GM19324 (cell line): Measurements from ENCODE around the gene EMP1.
"Not testable (repeated sequence)": the region's sequence is repeated elsewhere in the genome, so short reads cannot be mapped to it uniquely, and the experiment has no call there.

Experiments
- ATAC-seq: cut with Tn5 transposase; IDR thresholded peaks from one replicate; pipeline ENCODE4 v1.9.1; 2021; ENCODE audit warnings: mild to moderate bottlenecking, moderate library complexity; ENCODE audit not compliant: unreplicated experiment, low FRiP score

EMP1 gene

DNA sequence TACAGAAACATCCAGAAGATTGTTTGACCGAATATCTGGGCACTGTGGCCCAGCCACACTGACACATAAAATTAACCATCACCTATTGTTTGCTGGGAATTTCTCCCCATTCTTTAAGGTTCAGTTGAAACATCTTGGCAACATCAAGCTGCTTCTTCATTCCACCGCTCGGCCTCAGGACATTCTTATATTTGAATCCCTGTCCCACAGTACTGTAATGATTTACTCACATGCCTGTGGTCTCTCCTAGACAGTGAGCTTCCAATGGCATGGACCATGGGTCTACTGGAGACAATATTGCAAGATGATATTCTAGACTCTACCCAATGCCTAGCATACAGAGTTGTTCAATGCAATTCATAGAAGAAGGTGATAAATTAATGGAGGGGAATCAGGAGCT, 56.1 kb downstream of the EMP1 start:
- ATAC-seq: no peak

DNA sequence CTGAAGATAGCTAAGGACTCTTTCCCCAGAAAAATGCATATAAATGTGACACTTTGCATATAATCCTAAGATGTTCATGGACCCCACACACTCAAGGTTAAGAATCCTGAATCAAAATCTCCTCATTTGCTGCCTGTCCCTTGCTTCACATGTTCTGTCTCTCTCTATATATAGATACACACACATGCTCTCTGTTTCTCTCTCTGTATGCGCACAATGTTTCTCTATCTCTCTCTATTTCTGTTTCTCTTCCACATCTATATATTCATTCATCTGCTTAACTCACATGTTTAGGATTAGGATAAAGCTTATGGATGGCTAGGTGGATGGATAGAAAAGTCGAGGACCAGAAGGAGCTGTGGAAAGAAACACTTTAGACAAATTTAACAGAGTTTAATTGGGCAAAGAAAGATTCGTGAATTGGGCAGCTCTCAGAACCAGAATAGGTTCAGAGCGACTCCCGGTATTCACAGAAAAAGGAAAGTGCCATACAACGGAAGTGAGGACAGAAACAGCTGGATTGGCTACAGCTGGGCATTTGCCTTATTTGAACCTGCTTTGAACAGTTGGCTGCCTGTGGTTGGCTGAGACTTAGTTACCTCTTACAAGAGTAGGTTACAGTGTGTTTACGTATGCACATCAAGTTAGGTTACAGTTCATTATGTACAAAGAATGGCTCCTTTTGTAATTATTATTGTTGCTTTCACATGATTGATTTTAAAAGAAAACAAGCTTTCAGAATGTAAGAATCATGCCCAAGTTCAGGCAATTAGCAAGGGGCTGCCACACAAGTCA, 57.6 kb downstream of the EMP1 start:
- ATAC-seq: no peak

DNA sequence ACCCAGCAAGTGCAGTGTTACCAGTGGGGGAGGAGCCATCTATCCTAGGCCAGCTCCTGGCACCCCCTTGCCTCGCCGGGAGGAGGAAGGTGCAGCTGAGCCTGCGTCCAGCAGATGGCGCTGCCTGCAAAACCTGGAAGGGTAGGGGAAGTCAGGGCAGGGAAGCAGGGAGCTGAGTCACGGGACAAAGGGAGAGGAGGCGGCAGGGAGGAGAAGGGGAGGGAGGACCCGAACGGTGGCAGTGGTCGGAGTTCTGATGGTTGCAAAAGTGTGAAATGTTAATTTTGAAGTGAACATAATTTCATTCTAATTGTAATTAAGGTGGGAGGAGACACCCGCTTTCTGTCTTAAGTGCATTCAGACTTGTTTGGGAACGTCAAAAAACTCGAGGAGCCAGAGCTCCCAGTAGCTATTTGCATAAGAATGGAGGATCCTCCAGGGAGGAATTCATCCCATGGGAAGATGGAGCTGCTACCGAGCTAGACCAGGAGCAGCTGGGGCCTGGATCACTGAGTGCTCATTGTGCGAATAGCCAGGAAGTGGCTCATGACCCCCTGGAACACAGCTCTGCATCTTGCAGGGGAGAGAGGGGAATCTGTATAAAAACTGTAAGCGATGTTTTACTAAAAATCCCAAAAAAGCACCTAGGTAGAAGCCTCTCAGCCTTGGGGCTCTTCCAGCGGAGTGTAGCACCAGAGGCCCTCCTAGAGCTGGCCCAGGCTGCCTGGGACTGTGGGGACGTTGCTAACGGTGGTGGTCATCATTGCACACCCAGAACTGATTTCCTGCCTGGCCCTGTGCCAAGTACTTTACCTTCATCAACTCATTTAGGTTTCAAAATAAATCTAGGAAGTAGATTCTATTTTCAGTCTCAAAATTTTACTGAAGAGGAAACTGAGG, 59.5 kb downstream of the EMP1 start:
- ATAC-seq: no peak

DNA sequence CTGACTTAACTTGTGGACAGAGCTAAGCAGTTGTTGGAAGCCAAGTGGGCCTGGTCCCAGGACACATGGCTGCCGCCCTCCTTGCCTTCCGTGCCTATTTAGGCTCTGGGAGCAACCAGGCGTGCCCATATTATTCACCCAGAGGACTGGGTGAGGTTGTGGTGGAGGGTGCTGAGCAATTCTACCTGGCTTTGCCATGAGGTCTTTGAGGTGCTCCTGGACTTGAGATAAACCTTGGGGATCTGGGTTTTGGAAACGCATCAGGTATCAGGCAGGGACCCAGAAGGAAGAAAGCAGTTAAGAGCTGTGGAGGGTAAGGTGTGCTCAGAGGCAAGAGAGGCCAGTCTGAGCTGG, 60.1 kb downstream of the EMP1 start:
- no peak for ATAC-seq

DNA sequence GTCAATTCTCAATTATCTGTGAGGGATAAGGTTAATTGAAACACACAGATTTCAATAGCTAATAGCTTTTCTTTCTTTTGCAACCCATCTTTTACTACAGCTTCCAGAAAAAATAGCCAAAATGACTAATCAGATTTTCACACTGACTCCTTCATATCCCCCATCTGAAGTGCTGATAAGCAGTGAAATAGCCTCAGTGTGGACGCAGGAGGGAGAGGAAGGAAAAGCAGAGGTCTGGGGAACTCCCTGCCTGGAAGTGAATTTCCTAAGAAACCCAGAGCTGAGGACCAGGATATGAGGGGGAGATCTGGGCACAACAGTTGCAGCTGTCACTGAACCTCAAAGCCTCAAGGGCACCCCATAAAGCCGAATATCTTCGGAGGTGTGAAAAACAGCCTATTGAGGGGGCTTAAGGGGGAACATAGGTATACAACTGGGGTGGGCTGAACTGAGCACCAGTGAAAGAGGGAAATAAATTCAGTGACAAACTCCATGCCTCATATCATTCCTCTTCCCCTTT, 60.9 kb downstream of the EMP1 start:
- ATAC-seq: no peak

DNA sequence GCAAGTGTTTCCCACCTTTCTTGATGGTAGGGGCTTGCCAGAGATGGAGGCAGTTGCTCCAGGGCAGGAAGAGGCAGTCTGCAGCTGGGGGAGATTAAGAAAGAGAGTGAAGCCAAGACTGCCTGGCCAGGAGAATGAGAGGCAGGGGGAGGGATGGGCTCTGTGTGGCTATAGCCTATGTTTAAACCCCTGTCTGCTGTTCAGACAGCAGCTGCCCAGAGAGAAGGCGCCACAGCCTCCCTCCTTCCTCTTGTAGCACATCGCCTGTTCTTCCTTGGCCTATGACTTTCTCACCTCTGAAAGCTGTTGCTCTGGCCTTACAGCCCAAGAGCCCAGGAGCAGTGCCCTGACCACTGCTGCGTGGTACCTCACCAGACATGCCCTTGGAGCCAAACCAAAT, 61.7 kb downstream of the EMP1 start:
- ATAC-seq: no peak

DNA sequence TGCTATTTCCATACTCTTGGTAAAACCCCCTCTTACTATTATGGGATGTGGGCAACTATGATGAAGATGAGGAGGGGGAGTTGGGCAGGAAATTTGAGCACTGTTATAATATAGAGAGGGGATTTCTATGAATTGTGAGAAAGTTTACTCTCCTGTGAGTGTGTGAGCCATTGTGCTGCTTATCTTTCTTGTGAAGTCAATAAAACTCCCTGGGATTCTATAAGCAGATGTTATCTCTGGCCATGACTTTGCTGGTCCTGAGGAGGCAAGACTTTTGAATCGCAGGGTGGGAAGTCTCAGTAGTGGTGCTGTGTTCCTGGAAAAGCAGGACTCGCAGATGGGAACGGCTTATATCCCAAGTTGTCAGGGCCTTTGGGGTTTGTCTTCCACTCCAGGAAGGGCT, 62.2 kb downstream of the EMP1 start:
- no peak for ATAC-seq

DNA sequence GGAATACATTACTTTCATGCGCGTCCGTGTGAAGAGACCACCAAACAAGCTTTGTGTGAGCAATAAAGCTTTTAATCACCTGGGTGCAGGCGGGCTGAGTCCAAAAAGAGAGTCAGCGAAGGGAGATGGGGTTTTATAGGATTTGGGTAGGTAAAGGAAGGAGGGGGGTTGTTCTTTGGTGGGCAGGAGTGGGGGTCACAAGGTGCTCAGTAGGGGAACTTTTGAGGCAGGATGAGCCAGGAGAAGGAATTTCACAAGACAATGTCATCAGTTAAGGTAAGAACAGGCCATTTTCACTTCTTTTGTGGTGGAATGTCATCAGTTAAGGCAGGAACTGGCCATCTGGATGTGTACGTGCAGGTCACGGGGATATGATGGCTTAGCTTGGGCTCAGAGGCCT, 63.1 kb downstream of the EMP1 start:
- not testable (repeated sequence) for ATAC-seq

DNA sequence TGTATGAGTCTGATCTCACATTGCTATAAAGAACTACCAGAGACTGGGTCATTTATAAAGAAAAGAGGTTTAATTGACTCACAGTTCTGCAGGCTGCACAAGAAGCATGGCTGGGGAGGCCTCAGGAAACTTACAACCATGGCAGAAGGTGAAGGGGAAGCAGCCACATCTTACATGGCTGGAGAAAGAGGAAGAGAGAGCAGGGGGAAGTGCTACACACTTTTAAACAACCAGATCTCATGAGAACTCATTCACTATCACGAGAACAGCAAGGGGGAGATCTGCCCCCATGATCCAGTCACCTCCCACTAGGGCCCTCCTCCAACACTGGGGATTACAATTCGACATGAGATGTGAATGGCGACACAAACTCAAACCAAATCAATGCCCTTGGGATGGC, 71.3 kb downstream of the EMP1 start:
- ATAC-seq: not testable (repeated sequence)

DNA sequence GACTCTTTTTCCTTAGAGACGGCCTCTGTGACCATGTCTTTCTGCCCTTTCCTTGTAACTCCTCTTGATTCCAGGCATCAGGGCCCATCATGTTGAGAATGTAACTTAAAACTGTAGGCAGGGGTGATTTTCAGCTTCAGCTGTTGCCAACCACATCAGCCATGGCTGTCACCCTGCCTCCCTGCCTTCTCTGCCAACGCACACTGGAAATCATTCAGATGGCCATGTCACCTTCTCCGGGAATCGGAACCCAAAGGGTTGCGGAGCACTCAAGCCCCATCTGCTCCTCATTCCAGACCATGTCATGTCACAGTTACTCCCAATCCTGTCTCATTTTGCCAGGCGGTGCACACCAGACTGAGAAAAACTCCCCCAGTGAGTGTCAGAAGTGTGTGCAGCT, 72.1 kb downstream of the EMP1 start:
- ATAC-seq: no peak
